ENCODE results near the gene WDR37. TPM values are rescaled to one million over a fixed set of nuclear protein-coding genes. Genes with fewer than 3 reads are reported as not detected.
"Not testable (repeated sequence)": the region's sequence is repeated elsewhere in the genome, so short reads cannot be mapped to it uniquely, and the experiment has no call there.

Gene WDR37
- polyA plus RNA-seq, 2 of the 4 experiments (the other 2 are of a cell fraction) = 5.9 to 7.1 TPM

DNA sequence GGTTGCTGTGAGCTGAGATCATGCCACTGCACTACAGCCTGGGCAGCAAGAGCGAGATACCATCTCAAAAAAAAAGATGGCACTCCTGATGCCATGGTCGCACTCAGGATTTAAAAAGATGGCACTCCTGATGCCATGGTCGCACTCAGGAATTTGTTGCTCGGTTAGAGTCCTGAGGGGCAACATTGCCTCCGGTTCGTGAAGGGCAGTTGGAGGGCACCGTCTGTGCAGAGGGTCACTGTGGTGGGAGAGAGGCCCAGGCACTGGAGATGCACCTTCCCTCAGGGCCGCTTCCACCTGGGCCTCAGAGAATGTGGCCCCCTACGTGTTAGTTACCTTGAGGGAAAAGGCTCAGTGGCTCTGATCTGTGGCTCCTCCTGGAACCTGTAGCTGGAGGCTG, 49.6 kb upstream of the WDR37 start (continued):
- TF ChIP-seq FOSB (CRISPR knock-in tag; IDR thresholded peaks at IDR 0.05) (no peak), PHF8 (IDR thresholded peaks at IDR 0.05; ENCODE audit: borderline replicate concordance, low read depth) (no peak), GATA3 (IDR thresholded peaks at IDR 0.05; ENCODE audit: borderline replicate concordance) (no peak)

DNA sequence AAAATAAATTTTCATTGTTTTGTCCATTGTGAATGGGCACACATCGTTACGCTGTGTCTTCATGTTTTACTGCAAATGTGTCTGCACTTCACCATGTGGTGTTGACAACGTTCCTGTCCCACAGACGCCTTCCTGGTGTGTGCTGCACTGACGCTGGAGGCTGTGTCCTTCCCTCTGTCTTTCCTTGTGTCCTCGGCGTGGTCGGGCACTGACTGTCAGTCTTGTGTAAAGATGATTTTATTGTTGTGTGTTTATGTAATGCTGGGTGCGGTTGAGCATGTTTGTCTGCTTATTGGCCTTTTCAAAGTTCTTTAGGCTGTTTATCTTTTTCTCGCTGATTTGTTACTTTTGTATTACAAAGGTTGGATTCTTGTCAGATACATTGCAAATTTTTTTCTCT, 48.6 kb upstream of the WDR37 start:
- Histone ChIP-seq H3K4me1 (no peaks in the 10 kb centered on the region), H3K4me2 (no peak overlapping the region), H3K4me3 (no peak overlapping the region), H3K9me3 (peaks cover 3% of the 10 kb centered on the region; the same call in 2 of the 3 replicates), H3K27ac (no peak overlapping the region)
- DNase-seq (ENCODE audit: low read depth in 1 of 2, low spot score in 1 of 2) = no peak
- WGBS (ENCODE audit: missing lambda C conversion rate) = 91% methylated on average over 10 of the region's 10 CpGs
- CTCF ChIA-PET = no interaction called here
- POLR2A ChIA-PET = no interaction called here
- no peak for ATAC-seq
- FAIRE-seq = no peak
- TF ChIP-seq, protein P1, sequence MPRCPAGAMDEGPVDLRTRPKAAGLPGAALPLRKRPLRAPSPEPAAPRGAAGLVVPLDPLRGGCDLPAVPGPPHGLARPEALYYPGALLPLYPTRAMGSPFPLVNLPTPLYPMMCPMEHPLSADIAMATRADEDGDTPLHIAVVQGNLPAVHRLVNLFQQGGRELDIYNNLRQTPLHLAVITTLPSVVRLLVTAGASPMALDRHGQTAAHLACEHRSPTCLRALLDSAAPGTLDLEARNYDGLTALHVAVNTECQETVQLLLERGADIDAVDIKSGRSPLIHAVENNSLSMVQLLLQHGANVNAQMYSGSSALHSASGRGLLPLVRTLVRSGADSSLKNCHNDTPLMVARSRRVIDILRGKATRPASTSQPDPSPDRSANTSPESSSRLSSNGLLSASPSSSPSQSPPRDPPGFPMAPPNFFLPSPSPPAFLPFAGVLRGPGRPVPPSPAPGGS (IDR thresholded peaks at IDR 0.05) = no peak
- TF ChIP-seq ESRRA (IDR thresholded peaks at IDR 0.05; ENCODE audit: borderline replicate concordance, low read length) (no peak), BHLHE40 (IDR thresholded peaks at IDR 0.05; ENCODE audit: low read depth, low read length) (no peak), EHF (CRISPR knock-in tag; IDR thresholded peaks at IDR 0.05) (no peak), CBX8 (IDR thresholded peaks at IDR 0.05) (no peak), EP300 (IDR thresholded peaks at IDR 0.05) (no peak), EHMT2 (IDR thresholded peaks at IDR 0.05; ENCODE audit: low read depth) (no peak), SREBF2 (IDR thresholded peaks at IDR 0.05) (no peak), HOXA7 (CRISPR knock-in tag; IDR thresholded peaks at IDR 0.05) (no peak), PHF8 (IDR thresholded peaks at IDR 0.05; ENCODE audit: borderline replicate concordance, low read depth) (no peak), ZSCAN20 (CRISPR knock-in tag; IDR thresholded peaks at IDR 0.05) (no peak), JUN (IDR thresholded peaks at IDR 0.05) (no peak), CHD4 (IDR thresholded peaks at IDR 0.05; ENCODE audit: borderline replicate concordance) (no peak), NR3C1 (IDR thresholded peaks at IDR 0.05) (no peak), HEYL (CRISPR knock-in tag; IDR thresholded peaks at IDR 0.05) (no peak)
- TF ChIP-seq, protein P2, sequence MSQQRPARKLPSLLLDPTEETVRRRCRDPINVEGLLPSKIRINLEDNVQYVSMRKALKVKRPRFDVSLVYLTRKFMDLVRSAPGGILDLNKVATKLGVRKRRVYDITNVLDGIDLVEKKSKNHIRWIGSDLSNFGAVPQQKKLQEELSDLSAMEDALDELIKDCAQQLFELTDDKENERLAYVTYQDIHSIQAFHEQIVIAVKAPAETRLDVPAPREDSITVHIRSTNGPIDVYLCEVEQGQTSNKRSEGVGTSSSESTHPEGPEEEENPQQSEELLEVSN (IDR thresholded peaks at IDR 0.05; ENCODE audit: borderline replicate concordance, low read depth) = no peak
- TF ChIP-seq, protein P3, sequence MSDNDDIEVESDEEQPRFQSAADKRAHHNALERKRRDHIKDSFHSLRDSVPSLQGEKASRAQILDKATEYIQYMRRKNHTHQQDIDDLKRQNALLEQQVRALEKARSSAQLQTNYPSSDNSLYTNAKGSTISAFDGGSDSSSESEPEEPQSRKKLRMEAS (IDR thresholded peaks at IDR 0.05) = no peak
- TF ChIP-seq, protein P4, sequence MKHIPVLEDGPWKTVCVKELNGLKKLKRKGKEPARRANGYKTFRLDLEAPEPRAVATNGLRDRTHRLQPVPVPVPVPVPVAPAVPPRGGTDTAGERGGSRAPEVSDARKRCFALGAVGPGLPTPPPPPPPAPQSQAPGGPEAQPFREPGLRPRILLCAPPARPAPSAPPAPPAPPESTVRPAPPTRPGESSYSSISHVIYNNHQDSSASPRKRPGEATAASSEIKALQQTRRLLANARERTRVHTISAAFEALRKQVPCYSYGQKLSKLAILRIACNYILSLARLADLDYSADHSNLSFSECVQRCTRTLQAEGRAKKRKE (CRISPR knock-in tag; IDR thresholded peaks at IDR 0.05; ENCODE audit: low read depth) = no peak

DNA sequence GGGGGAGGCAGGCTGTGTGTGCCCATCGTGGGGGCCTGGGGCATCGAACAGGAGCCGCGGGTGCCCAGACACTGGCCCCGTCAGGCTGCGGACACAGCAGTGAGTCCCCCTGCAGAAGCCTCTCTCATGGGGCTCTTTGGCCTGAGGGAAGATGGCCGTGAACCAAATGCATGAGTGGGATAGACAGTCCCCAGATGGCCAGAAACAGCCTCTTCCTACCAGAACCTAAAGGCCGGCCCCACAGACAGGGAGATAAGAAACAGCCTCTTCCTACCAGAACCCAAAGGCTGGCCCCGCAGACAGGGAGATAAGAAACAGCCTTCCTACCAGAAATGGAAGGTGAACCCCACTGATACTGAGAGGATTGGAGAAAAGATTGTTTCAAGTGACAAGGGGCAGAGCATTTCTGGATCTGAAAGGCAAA, 47.1 kb upstream of the WDR37 start:
- Histone ChIP-seq H3K27ac (no peak overlapping the region), H3K4me3 (no peak overlapping the region), H3K9me3 (no peaks in the 10 kb centered on the region), H3K4me2 (no peak overlapping the region), H3K4me1 (no peaks in the 10 kb centered on the region)
- 96% methylated on average over 9 of the region's 9 CpGs for WGBS (ENCODE audit: missing lambda C conversion rate)
- TF ChIP-seq, protein P5, sequence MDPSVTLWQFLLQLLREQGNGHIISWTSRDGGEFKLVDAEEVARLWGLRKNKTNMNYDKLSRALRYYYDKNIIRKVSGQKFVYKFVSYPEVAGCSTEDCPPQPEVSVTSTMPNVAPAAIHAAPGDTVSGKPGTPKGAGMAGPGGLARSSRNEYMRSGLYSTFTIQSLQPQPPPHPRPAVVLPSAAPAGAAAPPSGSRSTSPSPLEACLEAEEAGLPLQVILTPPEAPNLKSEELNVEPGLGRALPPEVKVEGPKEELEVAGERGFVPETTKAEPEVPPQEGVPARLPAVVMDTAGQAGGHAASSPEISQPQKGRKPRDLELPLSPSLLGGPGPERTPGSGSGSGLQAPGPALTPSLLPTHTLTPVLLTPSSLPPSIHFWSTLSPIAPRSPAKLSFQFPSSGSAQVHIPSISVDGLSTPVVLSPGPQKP (IDR thresholded peaks at IDR 0.05; ENCODE audit: low read depth, low read length) = no peak
- TF ChIP-seq FOSL2 (IDR thresholded peaks at IDR 0.05) (no peak), FOSL2 (CRISPR knock-in tag; IDR thresholded peaks at IDR 0.05) (no peak), HOXB13 (CRISPR knock-in tag; IDR thresholded peaks at IDR 0.05; ENCODE audit: low read depth) (no peak), HOXA7 (CRISPR knock-in tag; IDR thresholded peaks at IDR 0.05) (no peak), JUN (IDR thresholded peaks at IDR 0.05) (no peak)
- TF ChIP-seq, protein P6, sequence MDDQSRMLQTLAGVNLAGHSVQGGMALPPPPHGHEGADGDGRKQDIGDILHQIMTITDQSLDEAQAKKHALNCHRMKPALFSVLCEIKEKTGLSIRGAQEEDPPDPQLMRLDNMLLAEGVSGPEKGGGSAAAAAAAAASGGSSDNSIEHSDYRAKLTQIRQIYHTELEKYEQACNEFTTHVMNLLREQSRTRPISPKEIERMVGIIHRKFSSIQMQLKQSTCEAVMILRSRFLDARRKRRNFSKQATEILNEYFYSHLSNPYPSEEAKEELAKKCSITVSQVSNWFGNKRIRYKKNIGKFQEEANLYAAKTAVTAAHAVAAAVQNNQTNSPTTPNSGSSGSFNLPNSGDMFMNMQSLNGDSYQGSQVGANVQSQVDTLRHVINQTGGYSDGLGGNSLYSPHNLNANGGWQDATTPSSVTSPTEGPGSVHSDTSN (IDR thresholded peaks at IDR 0.05) = no peak
- ChIA-PET POLR2A (no interaction called here), CTCF (interaction anchor here (0.6 kb wide), 1 partner anchor 13 kb away, joined by 3 read pairs; no protein-coding TSS in a partner anchor)
- FAIRE-seq = no peak
- no peak for DNase-seq (ENCODE audit: low read depth in 1 of 2, low spot score in 1 of 2)
- ATAC-seq = no peak

DNA sequence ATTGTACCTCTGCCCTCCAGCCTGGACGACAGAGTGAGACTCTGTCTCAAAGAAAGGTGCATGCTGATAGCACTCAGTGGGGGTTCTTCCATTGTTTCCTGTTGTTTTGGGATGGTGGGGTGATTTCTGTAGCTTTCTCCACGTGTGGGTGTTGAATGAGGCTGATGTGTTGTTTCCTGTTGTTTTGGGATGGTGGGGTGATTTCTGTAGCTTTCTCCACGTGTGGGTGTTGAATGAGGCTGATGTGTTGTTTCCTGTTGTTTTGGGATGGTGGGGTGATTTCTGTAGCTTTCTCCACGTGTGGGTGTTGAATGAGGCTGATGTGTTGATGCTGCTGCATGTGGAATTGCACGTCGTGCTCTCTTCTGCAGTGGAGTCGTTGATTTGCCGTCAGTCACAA, 46.2 kb upstream of the WDR37 start:
- FAIRE-seq; H3K4me1 ChIP-seq; CTCF ChIA-PET; ATAC-seq; DNase-seq (ENCODE audit: low read depth in 1 of 2, low spot score in 1 of 2); POLR2A ChIA-PET; H3K4me3 ChIP-seq; H3K27ac ChIP-seq; H3K9me3 ChIP-seq; H3K4me2 ChIP-seq: not testable (repeated sequence)
- 78% methylated on average over 7 of the region's 8 CpGs for WGBS (ENCODE audit: missing lambda C conversion rate)
